Muscle of arm (tissue), 14 donors: Measurements from ENCODE around the gene FKBP1B. TPM values are rescaled to one million over a fixed set of nuclear protein-coding genes. Genes with fewer than 3 reads are reported as not detected.
"Not testable (repeated sequence)": the region's sequence is repeated elsewhere in the genome, so short reads cannot be mapped to it uniquely, and the experiment has no call there.

Experiments
- DNase-seq: peaks from one replicate; pipeline ENCODE4 v3.0.0-alpha.2; 2013
- long read RNA-seq, 11 donors: transcript quantifications; one replicate each; lab custom pipeline, GENCODE V29; 2026
- polyA plus RNA-seq, 12 donors: library from polyadenylated mRNA; unstranded; fragments of 120-200 nt; gene quantifications; one replicate each; pipeline ENCODE4 v1.2.1, GENCODE V29; 2013; ENCODE audit not compliant: insufficient read length in 12 of 12

Gene FKBP1B
- polyA plus RNA-seq, result 1 to 10 TPM in 10 of 12 donors, not detected in 2; 1.9 to 4.6 (median 2.9) TPM
- long read RNA-seq, donor 1, partial matches to known transcripts, result 0 of 6 reads
- long read RNA-seq, donor 1, other reads (novel, unspliced or antisense), result 0 of 6 reads
- long read RNA-seq, donor 2, partial matches to known transcripts, result 0 of 3 reads
- long read RNA-seq, donor 2, other reads (novel, unspliced or antisense), result 0 of 3 reads
- long read RNA-seq, donor 3, partial matches to known transcripts, result 0 of 2 reads
- long read RNA-seq, donor 3, other reads (novel, unspliced or antisense), result 0 of 2 reads
- long read RNA-seq, donor 4, partial matches to known transcripts, result 0 of 1 reads
- long read RNA-seq, donor 4, other reads (novel, unspliced or antisense), result 0 of 1 reads
- long read RNA-seq, donor 5, partial matches to known transcripts, result 0 of 5 reads
- long read RNA-seq, donor 5, other reads (novel, unspliced or antisense), result 0 of 5 reads
- long read RNA-seq, donor 6, result 0 reads
- long read RNA-seq, donor 7, partial matches to known transcripts, result 0 of 2 reads
- long read RNA-seq, donor 7, other reads (novel, unspliced or antisense), result 0 of 2 reads
- long read RNA-seq, donor 8, partial matches to known transcripts, result 0 of 1 reads
- long read RNA-seq, donor 8, other reads (novel, unspliced or antisense), result 0 of 1 reads
- long read RNA-seq, donor 9, result 0 reads
- long read RNA-seq, donor 10, result 0 reads
- long read RNA-seq, donor 11, partial matches to known transcripts, result 0 of 3 reads
- long read RNA-seq, donor 11, other reads (novel, unspliced or antisense), result 0 of 3 reads

- DNase-seq, result peak; percentile 20
Observed at GRCh38 chr2:24049485-24050021, at the start of gene FKBP1B. TSS of gene FKBP1B (plus strand) at chr2:24049741. CDS start at chr2:24049850, 109 bp downstream.

- no peak for DNase-seq
Observed at GRCh38 chr2:24007693-24008092, 41.8 kb upstream of the FKBP1B start.

- DNase-seq, result no peak
Observed at GRCh38 chr2:24008672-24009366, 40.7 kb upstream of the FKBP1B start.

GRCh38 chr2:24009367-24009679 is 40.2 kb upstream of the FKBP1B start:
- DNase-seq, result no peak

GRCh38 chr2:24009680-24010476 is 39.7 kb upstream of the FKBP1B start, which contains the start of gene MFSD2B:
TSS of gene MFSD2B (plus strand) at chr2:24010085. CDS start at chr2:24010097, 12 bp downstream.
- no peak for DNase-seq

- DNase-seq, result no peak
Observed at GRCh38 chr2:24010477-24011249, 38.9 kb upstream of the FKBP1B start.

- no peak for DNase-seq
Observed at GRCh38 chr2:24011250-24012104, 38.1 kb upstream of the FKBP1B start.

GRCh38 chr2:24012521-24013188 is 36.9 kb upstream of the FKBP1B start:
- DNase-seq, result no peak

- DNase-seq, result not testable (repeated sequence)
Observed at GRCh38 chr2:24014902-24015301, 34.6 kb upstream of the FKBP1B start.

GRCh38 chr2:24015562-24016375 is 33.8 kb upstream of the FKBP1B start:
- DNase-seq, result no peak

GRCh38 chr2:24016376-24016761 is 33.2 kb upstream of the FKBP1B start:
- no peak for DNase-seq

- DNase-seq, result no peak
Observed at GRCh38 chr2:24016853-24017703, 32.5 kb upstream of the FKBP1B start.

- no peak for DNase-seq
Observed at GRCh38 chr2:24017711-24018110, 31.8 kb upstream of the FKBP1B start.

- DNase-seq, result no peak
Observed at GRCh38 chr2:24018241-24018640, 31.3 kb upstream of the FKBP1B start.

GRCh38 chr2:24019729-24020128 is 29.8 kb upstream of the FKBP1B start:
- no peak for DNase-seq

GRCh38 chr2:24020244-24020643 is 29.3 kb upstream of the FKBP1B start:
- DNase-seq, result no peak
